Measurements from ENCODE around the gene TMPRSS9. TPM values are rescaled to one million over a fixed set of nuclear protein-coding genes. Genes with fewer than 3 reads are reported as not detected.

Gene TMPRSS9
- polyA plus RNA-seq, 3 donors = 0.12 to 0.30 TPM; not detected in 1

- DNase-seq = no peak
- H3K9ac ChIP-seq (ENCODE audit: insufficient read depth, low read length, poor library complexity, severe bottlenecking) = no peak overlapping the region
- H3K4me3 ChIP-seq (replicated peaks in 1 of 3; ENCODE audit: low read depth in 2 of 3, low read length in 3 of 3) = no peak overlapping the region
- WGBS (ENCODE audit: insufficient coverage) = 96% methylated on average over 11 of the region's 12 CpGs
- H3K36me3 ChIP-seq (replicated peaks in 1 of 2; ENCODE audit: control insufficient read depth in 1 of 2, insufficient read depth in 2 of 2, low read length in 2 of 2) = peaks cover 35 to 43% of the 10 kb centered on the region in 2 donors
- no peaks in the 10 kb centered on the region for H3K9me3 ChIP-seq (replicated peaks in 1 of 2; ENCODE audit: control insufficient read depth in 1 of 2, insufficient read depth in 1 of 2, low read length in 2 of 2)
- no peaks in the 10 kb centered on the region for H3K27me3 ChIP-seq (ENCODE audit: control insufficient read depth in 2 of 2, insufficient read depth in 2 of 2, low read length in 2 of 2)
- peaks cover 7% of the 10 kb centered on the region for H4K20me1 ChIP-seq (ENCODE audit: insufficient read depth, low read length)
- H3K4me2 ChIP-seq (replicated peaks; ENCODE audit: extremely low read depth, low read length, poor library complexity, severe bottlenecking) = no peak overlapping the region
- peaks cover 6 to 7% of the 10 kb centered on the region in 2 donors for H3K4me1 ChIP-seq (ENCODE audit: control insufficient read depth in 1 of 2, insufficient read depth in 2 of 2, low read length in 2 of 2)
- intact Hi-C loops (cut with micrococcal nuclease) = no loop called here
- H3K27me3 Mint-ChIP-seq (ENCODE audit: low read depth in 3 of 3) = peaks cover 0 to 5% (median 0%) of the 10 kb centered on the region in 3 donors
- H3K79me2 ChIP-seq (ENCODE audit: insufficient read depth, low read length) = peaks cover 15% of the 10 kb centered on the region
- no peak overlapping the region for H3K4me3 Mint-ChIP-seq
- TF ChIP-seq CTCF (IDR thresholded peaks at IDR 0.05) = no peak
- no peak overlapping the region for H3K27ac Mint-ChIP-seq
- peaks cover 0 to 2% (median 0%) of the 10 kb centered on the region in 7 donors for H3K9me3 Mint-ChIP-seq
- H3K4me1 Mint-ChIP-seq = peaks cover 14% of the 10 kb centered on the region
- peaks cover 27 to 51% of the 10 kb centered on the region in 2 donors for H3K36me3 Mint-ChIP-seq
- H2AFZ ChIP-seq (ENCODE audit: insufficient read depth, low read depth, low read length, poor library complexity, severe bottlenecking) = no peak overlapping the region
- no peak overlapping the region for H3K27ac ChIP-seq (ENCODE audit: low read depth in 1 of 2, low read length in 2 of 2)
These were observed 39.1 kb upstream of the TMPRSS9 start for GRCh38 chr19:2320939-2321338.

GRCh38 chr19:2321565-2322283 lies 38.3 kb upstream of the TMPRSS9 start:
- H3K4me1 Mint-ChIP-seq = peaks cover 13% of the 10 kb centered on the region
- no peaks in the 10 kb centered on the region for H3K27me3 ChIP-seq (ENCODE audit: control insufficient read depth in 2 of 2, insufficient read depth in 2 of 2, low read length in 2 of 2)
- H3K4me3 ChIP-seq (replicated peaks in 1 of 3; ENCODE audit: low read depth in 2 of 3, low read length in 3 of 3) = no peak overlapping the region
- no peak for TF ChIP-seq CTCF (IDR thresholded peaks at IDR 0.05)
- peaks cover 29 to 59% of the 10 kb centered on the region in 2 donors for H3K36me3 Mint-ChIP-seq
- no peaks in the 10 kb centered on the region for H3K9me3 ChIP-seq (replicated peaks in 1 of 2; ENCODE audit: control insufficient read depth in 1 of 2, insufficient read depth in 1 of 2, low read length in 2 of 2)
- no peak overlapping the region for H3K4me2 ChIP-seq (replicated peaks; ENCODE audit: extremely low read depth, low read length, poor library complexity, severe bottlenecking)
- no peak overlapping the region for H2AFZ ChIP-seq (ENCODE audit: insufficient read depth, low read depth, low read length, poor library complexity, severe bottlenecking)
- H4K20me1 ChIP-seq (ENCODE audit: insufficient read depth, low read length) = peaks cover 7% of the 10 kb centered on the region
- H3K27me3 Mint-ChIP-seq (ENCODE audit: low read depth in 3 of 3) = peaks cover 0 to 5% (median 0%) of the 10 kb centered on the region in 3 donors
- intact Hi-C loops (cut with micrococcal nuclease) = no loop called here
- no peak overlapping the region for H3K27ac ChIP-seq (ENCODE audit: low read depth in 1 of 2, low read length in 2 of 2)
- no peak overlapping the region for H3K9ac ChIP-seq (ENCODE audit: insufficient read depth, low read length, poor library complexity, severe bottlenecking)
- H3K36me3 ChIP-seq (replicated peaks in 1 of 2; ENCODE audit: control insufficient read depth in 1 of 2, insufficient read depth in 2 of 2, low read length in 2 of 2) = peaks cover 36 to 45% of the 10 kb centered on the region in 2 donors
- H3K27ac Mint-ChIP-seq = no peak overlapping the region
- peaks cover 0 to 3% of the 10 kb centered on the region in 2 donors for H3K4me1 ChIP-seq (ENCODE audit: control insufficient read depth in 1 of 2, insufficient read depth in 2 of 2, low read length in 2 of 2)
- H3K4me3 Mint-ChIP-seq = no peak overlapping the region
- 98% methylated on average over 25 of the region's 39 CpGs for WGBS (ENCODE audit: insufficient coverage)
- peaks cover 23% of the 10 kb centered on the region for H3K79me2 ChIP-seq (ENCODE audit: insufficient read depth, low read length)
- no peak for DNase-seq
- peaks cover 0 to 2% (median 0%) of the 10 kb centered on the region in 7 donors for H3K9me3 Mint-ChIP-seq
